ENCODE data around the gene VPS11.

The VPS11 gene

GRCh38 chr11:119106564-119107537 lies 39.2 kb downstream of the VPS11 start, which contains the start of gene C2CD2L:
Gene C2CD2L (plus strand): TSS chr11:119107344. CDS start chr11:119107742, 398 bp downstream.
- peak; percentile 83 to 89 for DNase-seq

GRCh38 chr11:119107538-119108145 lies 40.0 kb downstream of the VPS11 start:
- DNase-seq, result peak in 1 of 2 experiments; percentile 39

- peak; percentile 23 to 60 for DNase-seq
Observed at GRCh38 chr11:119108146-119108856, 40.7 kb downstream of the VPS11 start.

GRCh38 chr11:119108857-119109221 lies 41.2 kb downstream of the VPS11 start:
- no peak for DNase-seq

GRCh38 chr11:119109843-119110242 lies 42.2 kb downstream of the VPS11 start:
- no peak for DNase-seq

GRCh38 chr11:119110439-119110838 lies 42.8 kb downstream of the VPS11 start:
- DNase-seq, result no peak

GRCh38 chr11:119111361-119111925 lies 43.8 kb downstream of the VPS11 start:
- DNase-seq, result no peak

GRCh38 chr11:119112314-119113020 lies 44.8 kb downstream of the VPS11 start:
- DNase-seq, result no peak

- no peak for DNase-seq
Observed at GRCh38 chr11:119113716-119114115, 46.1 kb downstream of the VPS11 start.

GRCh38 chr11:119114351-119114750 lies 46.7 kb downstream of the VPS11 start:
- DNase-seq, result no peak

GRCh38 chr11:119115484-119116234 lies 48.0 kb downstream of the VPS11 start:
- DNase-seq, result no peak

- no peak for DNase-seq
Observed at GRCh38 chr11:119116235-119116594, 48.6 kb downstream of the VPS11 start.

GRCh38 chr11:119116601-119117000 lies 49.0 kb downstream of the VPS11 start:
- no peak for DNase-seq

- DNase-seq, result no peak
Observed at GRCh38 chr11:119117004-119117706, 49.5 kb downstream of the VPS11 start.

- DNase-seq, result no peak
Observed at GRCh38 chr11:119118227-119118626, 50.6 kb downstream of the VPS11 start.

- DNase-seq, result no peak
Observed at GRCh38 chr11:119118946-119119345, 51.3 kb downstream of the VPS11 start.

GRCh38 chr11:119120639-119121007 lies 53.0 kb downstream of the VPS11 start:
- DNase-seq, result peak; percentile 40 to 66

GRCh38 chr11:119121008-119121810 lies 53.6 kb downstream of the VPS11 start, which contains the start of gene HINFP:
Gene HINFP (plus strand): TSS chr11:119121580. CDS start chr11:119126945, 5,365 bp downstream.
- peak; percentile 98 to 99 for DNase-seq

- no peak for DNase-seq
Observed at GRCh38 chr11:119121811-119122124, 54.1 kb downstream of the VPS11 start.

GRCh38 chr11:119125821-119126220 lies 58.2 kb downstream of the VPS11 start:
- no peak for DNase-seq

Data from NCI-H524 (cell line).